Midbrain (tissue), 1 donor: ENCODE measurements around the gene GRB2.
"Not testable (repeated sequence)": the region's sequence is repeated elsewhere in the genome, so short reads cannot be mapped to it uniquely, and the experiment has no call there.

Experiments used
- DNase-seq: peaks from one replicate; lab custom pipeline; 2025; lab: John Stamatoyannopoulos, UW

Gene GRB2

GRCh38 chr17:75318615-75319222 is 86.8 kb downstream of the GRB2 start:
- DNase-seq, result no peak

GRCh38 chr17:75318211-75318610 is 87.3 kb downstream of the GRB2 start:
- no peak for DNase-seq

- no peak for DNase-seq
Measured at GRCh38 chr17:75317671-75318070, 87.8 kb downstream of the GRB2 start.

GRCh38 chr17:75316253-75316652 is 89.2 kb downstream of the GRB2 start:
- no peak for DNase-seq

GRCh38 chr17:75315541-75316243 is 89.8 kb downstream of the GRB2 start:
- no peak for DNase-seq

- no peak for DNase-seq
Measured at GRCh38 chr17:75313941-75314551, 91.4 kb downstream of the GRB2 start.

GRCh38 chr17:75308732-75309629 is 96.5 kb downstream of the GRB2 start:
- DNase-seq, result no peak

- DNase-seq, result no peak
Measured at GRCh38 chr17:75307957-75308731, 97.3 kb downstream of the GRB2 start.

GRCh38 chr17:75301502-75302206 is 103.8 kb downstream of the GRB2 start:
- no peak for DNase-seq

- DNase-seq, result no peak
Measured at GRCh38 chr17:75301049-75301448, 104.4 kb downstream of the GRB2 start.

GRCh38 chr17:75300280-75300679 is 105.2 kb downstream of the GRB2 start:
- DNase-seq, result no peak

GRCh38 chr17:75295201-75296158 is 110.0 kb downstream of the GRB2 start:
- DNase-seq, result no peak

- DNase-seq, result not testable (repeated sequence)
Measured at GRCh38 chr17:75292810-75293448, 112.5 kb downstream of the GRB2 start.

GRCh38 chr17:75289832-75290337 is 115.6 kb downstream of the GRB2 start:
- peak; percentile 58 for DNase-seq

GRCh38 chr17:75289115-75289831 is 116.2 kb downstream of the GRB2 start, which contains the start of gene SLC25A19:
Gene SLC25A19, minus strand, starts transcription at chr17:75289433. Its CDS starts 2,669 bp downstream, at chr17:75286764.
- DNase-seq, result peak; percentile 99

GRCh38 chr17:75288770-75289114 is 116.7 kb downstream of the GRB2 start:
- no peak for DNase-seq

- no peak for DNase-seq
Measured at GRCh38 chr17:75288359-75288758, 117.1 kb downstream of the GRB2 start.

- no peak for DNase-seq
Measured at GRCh38 chr17:75287221-75287620, 118.3 kb downstream of the GRB2 start.
